ENCODE measurements around the gene GABRB2.

Gene GABRB2

GRCh38 chr5:161400583-161400982, 145.9 kb downstream of the GABRB2 start:
- Mint-ChIP-seq H3K9me3 (no peaks in the 10 kb centered on the region), H3K27me3 (ENCODE audit: low read depth) (no peaks in the 10 kb centered on the region), H3K4me1 (no peaks in the 10 kb centered on the region), H3K4me3 (no peak overlapping the region), H3K36me3 (ENCODE audit: low read depth) (no peaks in the 10 kb centered on the region), H3K27ac (no peak overlapping the region)
- no peak for TF ChIP-seq CTCF (IDR thresholded peaks at IDR 0.05; ENCODE audit: unreplicated experiment in 3 of 3)

- Mint-ChIP-seq H3K27me3 (ENCODE audit: low read depth) (no peaks in the 10 kb centered on the region), H3K9me3 (no peaks in the 10 kb centered on the region), H3K27ac (no peak overlapping the region), H3K4me3 (no peak overlapping the region), H3K36me3 (ENCODE audit: low read depth) (no peaks in the 10 kb centered on the region), H3K4me1 (no peaks in the 10 kb centered on the region)
- no peak for TF ChIP-seq CTCF (IDR thresholded peaks at IDR 0.05; ENCODE audit: unreplicated experiment in 3 of 3)
Observed at GRCh38 chr5:161399996-161400562, 146.4 kb downstream of the GABRB2 start.

- TF ChIP-seq CTCF (IDR thresholded peaks at IDR 0.05; ENCODE audit: unreplicated experiment in 3 of 3) = no peak
- H3K36me3 Mint-ChIP-seq (ENCODE audit: low read depth) = no peaks in the 10 kb centered on the region
- no peaks in the 10 kb centered on the region for H3K9me3 Mint-ChIP-seq
- H3K27me3 Mint-ChIP-seq (ENCODE audit: low read depth) = no peaks in the 10 kb centered on the region
- no peaks in the 10 kb centered on the region for H3K4me1 Mint-ChIP-seq
- H3K4me3 Mint-ChIP-seq = no peak overlapping the region
- no peak overlapping the region for H3K27ac Mint-ChIP-seq
Observed at GRCh38 chr5:161397448-161397847, 149.1 kb downstream of the GABRB2 start.

GRCh38 chr5:161396171-161396570, 150.4 kb downstream of the GABRB2 start:
- Mint-ChIP-seq H3K4me3 (no peak overlapping the region), H3K27ac (no peak overlapping the region), H3K36me3 (ENCODE audit: low read depth) (no peaks in the 10 kb centered on the region), H3K9me3 (no peaks in the 10 kb centered on the region), H3K27me3 (ENCODE audit: low read depth) (no peaks in the 10 kb centered on the region), H3K4me1 (no peaks in the 10 kb centered on the region)
- TF ChIP-seq CTCF (IDR thresholded peaks at IDR 0.05; ENCODE audit: unreplicated experiment in 3 of 3) = no peak

GRCh38 chr5:161391724-161392123, 154.8 kb downstream of the GABRB2 start:
- H3K4me1 Mint-ChIP-seq = peaks cover 5% of the 10 kb centered on the region
- H3K27ac Mint-ChIP-seq = no peak overlapping the region
- H3K9me3 Mint-ChIP-seq = no peaks in the 10 kb centered on the region
- TF ChIP-seq CTCF (IDR thresholded peaks at IDR 0.05; ENCODE audit: unreplicated experiment in 3 of 3) = no peak
- H3K4me3 Mint-ChIP-seq = no peak overlapping the region
- H3K27me3 Mint-ChIP-seq (ENCODE audit: low read depth) = no peaks in the 10 kb centered on the region
- H3K36me3 Mint-ChIP-seq (ENCODE audit: low read depth) = no peaks in the 10 kb centered on the region

- Mint-ChIP-seq H3K36me3 (ENCODE audit: low read depth) (no peaks in the 10 kb centered on the region), H3K9me3 (no peaks in the 10 kb centered on the region), H3K4me3 (no peak overlapping the region), H3K4me1 (peaks cover 5% of the 10 kb centered on the region), H3K27me3 (ENCODE audit: low read depth) (no peaks in the 10 kb centered on the region), H3K27ac (no peak overlapping the region)
- no peak for TF ChIP-seq CTCF (IDR thresholded peaks at IDR 0.05; ENCODE audit: unreplicated experiment in 3 of 3)
Observed at GRCh38 chr5:161391016-161391415, 155.5 kb downstream of the GABRB2 start.
